HEK293 (cell line): ENCODE results near the gene SEC11C.

ENCODE experiments used
- CTCF ChIA-PET: fragments of 350-600 bp; formaldehyde crosslinking; extraction: SDS; loops from one replicate; lab custom pipeline; 2021; ENCODE audit warnings: antibody characterized with exemption; lab: Yijun Ruan, JAX
- POLR2A ChIA-PET: fragments of 300-600 bp; formaldehyde crosslinking; extraction: SDS; loops from one replicate; lab custom pipeline; 2020; ENCODE audit warnings: antibody characterized with exemption, inconsistent platforms; lab: Yijun Ruan, JAX
- H3K27ac ChIP-seq: fragments of 200-500 bp; sonication (Bioruptor generic); 2 replicates; pipeline ENCODE4 v1.5.1; 2014; ENCODE audit warnings: low read depth, low read length, control low read depth, inconsistent platforms; ENCODE audit errors: extremely low read depth
- H3K36me3 ChIP-seq, 2 experiments: fragments of 200-500 bp in 1 of 2; sonication (Bioruptor generic) in 1 of 2; 1 replicate in 1 of 2; 2 replicates in 1 of 2; pipeline ENCODE4 v1.5.1; 2014 to 2017; ENCODE audit warnings: inconsistent platforms in 2 of 2, low read length in 2 of 2; ENCODE audit not compliant: control insufficient read depth in 2 of 2, insufficient read depth in 1 of 2
- H3K4me1 ChIP-seq: fragments of 200-500 bp; sonication (Bioruptor generic); 2 replicates; pipeline ENCODE4 v1.5.1; 2014; ENCODE audit warnings: mild to moderate bottlenecking, low read length, inconsistent platforms; ENCODE audit not compliant: control insufficient read depth, insufficient read depth
- H3K4me3 ChIP-seq: 2 replicates; pipeline ENCODE4 v1.5.1; 2011; ENCODE audit warnings: low read depth, mild to moderate bottlenecking, control low read depth, low read length, moderate library complexity
- H3K9me3 ChIP-seq: fragments of 200-500 bp; sonication (Bioruptor generic); 2 replicates; pipeline ENCODE4 v1.5.1; 2014; ENCODE audit warnings: low read depth, low read length, inconsistent platforms; ENCODE audit not compliant: control insufficient read depth, insufficient read depth
- BCL11B ChIP-seq: fragments of 450-650 bp; formaldehyde crosslinking; IDR thresholded peaks from 2 replicates; pipeline ENCODE4 v1.5.1; 2016; ENCODE audit warnings: low read depth, missing biosample characterization, missing genetic modification characterization
- KLF17 ChIP-seq: fragments of 450-650 bp; formaldehyde crosslinking; IDR thresholded peaks from 2 replicates; pipeline ENCODE4 v1.5.1; 2016; ENCODE audit warnings: missing biosample characterization, missing genetic modification characterization
- KLF8 ChIP-seq: fragments of 450-650 bp; formaldehyde crosslinking; IDR thresholded peaks from 2 replicates; pipeline ENCODE4 v1.5.1; 2016; ENCODE audit warnings: missing biosample characterization, missing genetic modification characterization
- PBX3 ChIP-seq: sonication (generic); formaldehyde crosslinking; IDR thresholded peaks from 2 replicates; pipeline ENCODE4 v1.8.1; 2022; ENCODE audit warnings: mild to moderate bottlenecking, moderate library complexity, missing genetic modification reagents
- SP7 ChIP-seq: fragments of 450-650 bp; formaldehyde crosslinking; IDR thresholded peaks from 2 replicates; pipeline ENCODE4 v1.5.1; 2016; ENCODE audit warnings: missing biosample characterization, missing genetic modification characterization
- ZNF138 ChIP-seq: fragments of 450-650 bp; formaldehyde crosslinking; IDR thresholded peaks from 2 replicates; pipeline ENCODE4 v1.5.1; 2016; ENCODE audit warnings: missing biosample characterization, missing genetic modification characterization, borderline replicate concordance
- ZNF18 ChIP-seq: fragments of 450-650 bp; formaldehyde crosslinking; IDR thresholded peaks from 2 replicates; pipeline ENCODE4 v1.5.1; 2016; ENCODE audit warnings: missing biosample characterization, missing genetic modification characterization
- ZNF266 ChIP-seq: fragments of 450-650 bp; formaldehyde crosslinking; IDR thresholded peaks from 2 replicates; pipeline ENCODE4 v1.5.1; 2016; ENCODE audit warnings: missing biosample characterization, missing genetic modification characterization, low read depth
- ZNF280D ChIP-seq: fragments of 450-650 bp; formaldehyde crosslinking; IDR thresholded peaks from 2 replicates; pipeline ENCODE4 v1.5.1; 2016; ENCODE audit warnings: missing biosample characterization, missing genetic modification characterization
- ZNF37A ChIP-seq: fragments of 450-650 bp; IDR thresholded peaks from 2 replicates; pipeline ENCODE4 v1.5.1; 2018; ENCODE audit warnings: missing biosample characterization, missing genetic modification characterization
- ZNF416 ChIP-seq: fragments of 450-650 bp; formaldehyde crosslinking; IDR thresholded peaks from 2 replicates; pipeline ENCODE4 v1.5.1; 2016; ENCODE audit warnings: missing biosample characterization, missing genetic modification characterization
- ZNF426 ChIP-seq: fragments of 450-650 bp; formaldehyde crosslinking; IDR thresholded peaks from 2 replicates; pipeline ENCODE4 v1.5.1; 2017; ENCODE audit warnings: missing biosample characterization, missing genetic modification characterization, mild to moderate bottlenecking, inconsistent platforms, moderate library complexity
- ZSCAN23 ChIP-seq: fragments of 450-650 bp; formaldehyde crosslinking; IDR thresholded peaks from 2 replicates; pipeline ENCODE4 v1.5.1; 2016; ENCODE audit warnings: missing biosample characterization, missing genetic modification characterization

Gene SEC11C

GRCh38 chr18:59196161-59196725, 56.6 kb downstream of the SEC11C start:
- Histone ChIP-seq H3K4me3 (no peak overlapping the region), H3K4me1 (no peaks in the 10 kb centered on the region), H3K9me3 (no peaks in the 10 kb centered on the region), H3K27ac (no peak overlapping the region), H3K36me3 (no peaks in the 10 kb centered on the region)
- no peak for TF ChIP-seq ZNF416
- TF ChIP-seq ZNF280D (tag by site-specific recombination), result no peak
- no peak for TF ChIP-seq ZNF266 (tag by site-specific recombination)
- ChIA-PET CTCF (interaction anchor here (0.6 kb wide), 1 partner anchor 118 kb away, joined by 3 read pairs; no protein-coding TSS in a partner anchor), POLR2A (no interaction called here)

GRCh38 chr18:59197636-59198035, 58.0 kb downstream of the SEC11C start:
- TF ChIP-seq SP7, result no peak
- TF ChIP-seq, all 188 proteins: peak for 0
- no peaks in the 10 kb centered on the region for H3K9me3 ChIP-seq
- H3K36me3 ChIP-seq, result no peaks in the 10 kb centered on the region
- CTCF ChIA-PET, result no interaction called here
- POLR2A ChIA-PET, result no interaction called here
- no peak overlapping the region for H3K27ac ChIP-seq
- H3K4me1 ChIP-seq, result no peaks in the 10 kb centered on the region
- H3K4me3 ChIP-seq, result no peak overlapping the region

- POLR2A ChIA-PET, result no interaction called here
- CTCF ChIA-PET, result no interaction called here
- H3K4me3 ChIP-seq, result no peak overlapping the region
- H3K36me3 ChIP-seq, result no peaks in the 10 kb centered on the region
- H3K4me1 ChIP-seq, result no peaks in the 10 kb centered on the region
- no peaks in the 10 kb centered on the region for H3K9me3 ChIP-seq
- H3K27ac ChIP-seq, result no peak overlapping the region
- TF ChIP-seq KLF8 (no peak), ZSCAN23 (tag by site-specific recombination) (no peak), ZNF426 (tag by site-specific recombination) (no peak), ZNF37A (no peak), ZNF266 (tag by site-specific recombination) (no peak), ZNF18 (tag by site-specific recombination) (no peak), BCL11B (tag by site-specific recombination) (no peak), ZNF416 (no peak), PBX3 (no peak), ZNF138 (tag by site-specific recombination) (no peak), KLF17 (tag by site-specific recombination) (no peak)
- TF ChIP-seq, all 188 proteins: peak for 0
Measured at GRCh38 chr18:59198215-59198614, 58.5 kb downstream of the SEC11C start.
